Measurements from ENCODE around the gene CDC5L. TPM values are rescaled to one million over a fixed set of nuclear protein-coding genes. Genes with fewer than 3 reads are reported as not detected.

The CDC5L gene
- total and polyA plus RNA-seq, 2 of the 13 experiments (the other 11 are each of a cell fraction or from before 2014, with no cell fraction given) = 11.0 to 34.2 TPM

- TF ChIP-seq PHF20 (CRISPR knock-in tag; IDR thresholded peaks at IDR 0.05) (no peak), PHF5A (CRISPR knock-in tag; IDR thresholded peaks at IDR 0.05; ENCODE audit: low read depth, unreplicated experiment) (no peak), DMAP1 (CRISPR knock-in tag; IDR thresholded peaks at IDR 0.05) (no peak), FOXO4 (CRISPR knock-in tag; conservative IDR thresholded peaks at IDR 0.05) (no peak), ATF5 (CRISPR knock-in tag; IDR thresholded peaks at IDR 0.05; ENCODE audit: low read depth) (no peak), ZNF101 (CRISPR knock-in tag; IDR thresholded peaks at IDR 0.05; ENCODE audit: borderline replicate concordance, low read depth) (no peak), ZBTB44 (CRISPR knock-in tag; IDR thresholded peaks at IDR 0.05) (no peak), BCL6 (CRISPR knock-in tag; IDR thresholded peaks at IDR 0.05) (no peak), ZNF652 (CRISPR knock-in tag; IDR thresholded peaks at IDR 0.05; ENCODE audit: borderline replicate concordance, low read depth) (no peak), EHMT2 (IDR thresholded peaks at IDR 0.05; ENCODE audit: borderline replicate concordance, low read depth, low read length) (no peak), ZNF550 (CRISPR knock-in tag; IDR thresholded peaks at IDR 0.05; ENCODE audit: borderline replicate concordance) (no peak), THAP7 (CRISPR knock-in tag; IDR thresholded peaks at IDR 0.05) (no peak), KAT8 (CRISPR knock-in tag; IDR thresholded peaks at IDR 0.05) (no peak), NR2F1 (CRISPR knock-in tag; IDR thresholded peaks at IDR 0.05) (no peak; a peak in 1 of 4 replicates), SMARCE1 (IDR thresholded peaks at IDR 0.05; ENCODE audit: borderline replicate concordance) (no peak), ZNF281 (CRISPR knock-in tag; IDR thresholded peaks at IDR 0.05; ENCODE audit: borderline replicate concordance) (no peak), SNAPC4 (CRISPR knock-in tag; IDR thresholded peaks at IDR 0.05) (no peak), EED (CRISPR knock-in tag; IDR thresholded peaks at IDR 0.05) (no peak)
Observed at GRCh38 chr6:44494011-44494501, 106.5 kb downstream of the CDC5L start (continued).
